Measurements from ENCODE around the gene FTCD.

DNA sequence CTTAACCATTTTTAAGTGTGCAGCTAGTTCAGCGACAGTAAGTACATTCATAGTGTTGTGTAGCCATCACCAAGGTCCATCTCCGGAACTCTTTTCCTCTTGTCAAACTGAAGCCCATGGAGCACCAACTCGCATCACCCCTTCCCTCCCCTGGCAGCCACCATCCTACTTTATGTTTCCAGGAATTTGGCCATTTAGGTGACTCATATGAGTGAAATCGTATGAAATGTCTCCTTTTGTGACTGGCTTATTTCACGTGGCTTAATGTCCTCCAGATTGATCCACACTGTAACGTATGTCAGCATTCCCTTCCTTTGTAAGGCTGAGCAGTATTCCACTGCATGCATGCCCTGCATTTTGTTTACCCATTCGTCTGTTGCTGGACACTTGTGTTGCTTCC is 55.0 kb downstream of the FTCD start:
- TF ChIP-seq POLR2A (IDR thresholded peaks at IDR 0.05; ENCODE audit: low read depth, low read length) (no peak), PAX5 (IDR thresholded peaks at IDR 0.05; ENCODE audit: insufficient read depth, low read length, severe bottlenecking) (no peak)
